ENCODE measurements around the gene ATXN7L1.
A peak's percentile ranks its signal among the peaks of the same experiment; 100 is the strongest.

Gene ATXN7L1

DNA sequence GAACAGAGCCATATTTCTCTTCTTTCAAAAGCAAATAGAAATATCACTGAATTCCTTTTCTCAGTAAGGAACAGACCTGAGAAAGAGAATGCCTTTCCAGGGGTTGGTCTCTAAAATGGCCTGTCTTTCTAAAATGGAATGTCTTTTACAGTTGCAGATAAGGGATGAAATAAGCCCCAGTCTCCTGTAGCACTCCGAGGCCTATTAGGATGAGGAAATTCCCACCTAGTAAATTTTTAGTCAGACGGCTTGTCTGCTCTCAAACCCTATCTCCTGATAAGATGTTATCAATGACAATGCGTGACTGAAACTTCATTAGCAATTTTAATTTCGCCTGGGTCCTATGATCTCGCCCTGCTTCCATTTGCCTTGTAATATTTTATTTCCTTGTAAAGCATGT, 292.2 kb downstream of the ATXN7L1 start:
- DNase-seq (ENCODE audit: low read depth, low spot score), result no peak
- no peak overlapping the region for H3K9ac ChIP-seq (ENCODE audit: insufficient read length, low read depth)
- H3K4me3 ChIP-seq (ENCODE audit: insufficient read length, low read depth), result no peak overlapping the region
- H3K9me3 ChIP-seq (ENCODE audit: insufficient read depth, low read length), result peaks cover 13% of the 10 kb centered on the region; the same call in 1 of the 2 replicates
- no peaks in the 10 kb centered on the region for H3K27me3 ChIP-seq (ENCODE audit: insufficient read depth, insufficient read length)
- no peak for TF ChIP-seq ZNF274 (IDR thresholded peaks at IDR 0.05; ENCODE audit: low read depth, low read length)
- no peak for TF ChIP-seq SUZ12 (IDR thresholded peaks at IDR 0.05; ENCODE audit: extremely low read depth, insufficient read depth, insufficient read length)
- TF ChIP-seq YY1 (IDR thresholded peaks at IDR 0.05; ENCODE audit: insufficient read depth, insufficient read length), result no peak
- H3K4me1 ChIP-seq (ENCODE audit: insufficient read depth, insufficient read length), result no peaks in the 10 kb centered on the region
- no peaks in the 10 kb centered on the region for H3K36me3 ChIP-seq (ENCODE audit: insufficient read depth, insufficient read length, low read length)

DNA sequence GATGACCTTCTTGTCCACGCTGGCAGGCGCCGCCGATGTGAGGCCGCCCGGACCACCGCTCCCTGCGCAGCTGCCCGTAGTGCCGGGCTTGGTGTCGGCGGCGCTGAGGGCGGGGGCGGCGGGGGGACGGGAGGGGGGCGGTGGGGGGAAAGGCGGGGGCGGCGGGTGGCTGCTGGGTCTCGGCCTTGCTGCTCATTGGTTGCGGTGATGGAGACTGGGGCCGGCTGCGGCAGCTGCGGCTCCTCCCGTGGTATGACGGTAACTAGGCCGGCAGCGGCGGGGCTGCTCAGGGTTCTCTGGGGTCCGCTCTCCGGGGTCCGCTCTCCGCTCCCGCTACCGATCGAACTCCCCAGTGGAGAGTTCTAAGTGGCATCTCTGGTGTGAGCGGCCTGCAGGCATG, 293.3 kb downstream of the ATXN7L1 start:
- Histone ChIP-seq H3K9me3 (ENCODE audit: insufficient read depth, low read length) (peaks cover 13% of the 10 kb centered on the region; the same call in 1 of the 2 replicates), H3K9ac (ENCODE audit: insufficient read length, low read depth) (no peak overlapping the region), H3K27me3 (ENCODE audit: insufficient read depth, insufficient read length) (no peaks in the 10 kb centered on the region), H3K36me3 (ENCODE audit: insufficient read depth, insufficient read length, low read length) (no peaks in the 10 kb centered on the region), H3K4me3 (ENCODE audit: insufficient read length, low read depth) (no peak overlapping the region), H3K4me1 (ENCODE audit: insufficient read depth, insufficient read length) (no peaks in the 10 kb centered on the region)
- TF ChIP-seq ZNF274 (IDR thresholded peaks at IDR 0.05; ENCODE audit: low read depth, low read length) (no peak), SUZ12 (IDR thresholded peaks at IDR 0.05; ENCODE audit: extremely low read depth, insufficient read depth, insufficient read length) (no peak), YY1 (IDR thresholded peaks at IDR 0.05; ENCODE audit: insufficient read depth, insufficient read length) (no peak)
- no peak for DNase-seq (ENCODE audit: low read depth, low spot score)

DNA sequence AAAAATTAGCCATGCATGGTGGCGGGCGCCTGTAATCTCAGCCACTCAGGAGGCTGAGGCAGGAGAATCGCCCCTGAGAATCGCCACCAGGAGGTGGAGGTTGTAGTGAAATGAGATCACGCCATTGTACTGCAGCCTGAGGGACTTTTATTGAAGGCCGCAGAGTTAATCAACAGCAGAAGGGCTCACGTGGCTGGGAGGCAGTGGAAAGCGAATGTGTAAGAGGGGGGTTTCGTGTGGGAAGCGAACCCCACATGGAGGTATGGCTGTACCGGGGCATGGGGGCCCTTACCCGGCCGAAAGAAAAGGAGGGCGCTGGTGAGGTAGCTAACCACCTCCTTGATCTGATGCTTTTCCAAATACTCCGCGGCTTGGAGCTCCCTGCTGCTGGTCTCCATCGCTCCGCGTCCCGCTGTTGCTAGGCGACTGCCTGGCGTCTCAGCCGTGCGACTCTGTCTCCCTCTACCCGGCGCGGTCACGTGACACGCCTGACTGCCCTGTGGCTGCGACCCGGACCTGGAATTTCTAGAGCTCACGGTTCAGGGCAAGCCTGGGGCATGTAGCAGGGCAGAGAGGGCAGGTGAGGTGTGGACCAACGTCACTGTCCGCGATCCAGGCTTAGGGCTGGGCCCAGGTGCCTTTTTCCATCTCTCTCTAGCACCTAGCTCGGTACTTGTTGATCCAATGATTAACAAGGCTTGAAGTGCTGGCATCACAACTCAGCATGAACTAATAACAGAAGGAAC, 295.2 kb downstream of the ATXN7L1 start, which contains the start of gene EFCAB10:
Gene EFCAB10, minus strand, starts transcription at position 428 of the 746 bp plus-strand sequence. Its CDS starts 30 bp downstream, at position 398.
- peak; percentile 89 for DNase-seq (ENCODE audit: low read depth, low spot score)
- no peak for TF ChIP-seq YY1 (IDR thresholded peaks at IDR 0.05; ENCODE audit: insufficient read depth, insufficient read length)
- no peak for TF ChIP-seq SUZ12 (IDR thresholded peaks at IDR 0.05; ENCODE audit: extremely low read depth, insufficient read depth, insufficient read length)
- TF ChIP-seq ZNF274 (IDR thresholded peaks at IDR 0.05; ENCODE audit: low read depth, low read length), result no peak
- Histone ChIP-seq H3K27me3 (ENCODE audit: insufficient read depth, insufficient read length) (no peaks in the 10 kb centered on the region), H3K36me3 (ENCODE audit: insufficient read depth, insufficient read length, low read length) (no peaks in the 10 kb centered on the region), H3K4me1 (ENCODE audit: insufficient read depth, insufficient read length) (no peaks in the 10 kb centered on the region), H3K4me3 (ENCODE audit: insufficient read length, low read depth) (peak within 1 kb of the TSS; percentile 59), H3K9ac (ENCODE audit: insufficient read length, low read depth) (peak within 1 kb of the TSS; percentile 80), H3K9me3 (ENCODE audit: insufficient read depth, low read length) (peaks cover 13% of the 10 kb centered on the region; the same call in 1 of the 2 replicates)

DNA sequence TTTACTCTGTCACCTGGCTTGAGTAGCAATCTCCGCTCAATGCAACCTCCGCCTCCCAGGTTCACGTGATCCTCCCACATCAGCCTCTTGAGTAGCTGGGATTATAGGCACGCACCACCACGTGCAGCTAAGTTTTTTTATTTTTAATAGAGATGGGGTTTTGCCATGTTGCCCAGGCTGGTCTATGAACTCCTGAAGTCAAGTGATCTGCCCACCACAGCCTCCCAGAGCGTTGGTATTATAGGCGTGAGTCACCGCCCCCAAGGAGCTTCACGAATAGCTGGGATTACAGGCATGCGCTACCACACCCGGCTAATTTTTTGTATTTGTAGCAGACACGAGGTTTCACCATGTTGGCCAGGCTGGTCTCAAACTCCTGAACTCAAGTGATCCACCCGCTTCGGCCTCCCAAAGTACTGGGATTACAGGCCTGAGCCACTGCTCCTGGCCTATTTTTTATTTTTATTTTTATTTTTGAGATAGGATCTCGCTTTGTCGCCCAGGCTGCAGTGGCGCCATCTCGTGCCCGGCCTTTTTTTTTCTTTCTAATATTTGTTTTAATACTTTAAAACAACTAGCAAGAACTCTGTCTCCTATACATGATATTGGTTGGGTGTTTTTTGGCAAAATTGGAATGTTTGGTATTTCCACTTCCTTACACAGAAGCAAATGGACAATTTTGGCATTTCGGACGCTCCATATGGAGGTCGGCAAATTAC, 296.2 kb downstream of the ATXN7L1 start:
- no peak overlapping the region for H3K9ac ChIP-seq (ENCODE audit: insufficient read length, low read depth)
- no peaks in the 10 kb centered on the region for H3K36me3 ChIP-seq (ENCODE audit: insufficient read depth, insufficient read length, low read length)
- no peak overlapping the region for H3K4me3 ChIP-seq (ENCODE audit: insufficient read length, low read depth)
- peaks cover 13% of the 10 kb centered on the region; the same call in 1 of the 2 replicates for H3K9me3 ChIP-seq (ENCODE audit: insufficient read depth, low read length)
- H3K27me3 ChIP-seq (ENCODE audit: insufficient read depth, insufficient read length), result no peaks in the 10 kb centered on the region
- no peaks in the 10 kb centered on the region for H3K4me1 ChIP-seq (ENCODE audit: insufficient read depth, insufficient read length)
- DNase-seq (ENCODE audit: low read depth, low spot score), result no peak
- TF ChIP-seq SUZ12 (IDR thresholded peaks at IDR 0.05; ENCODE audit: extremely low read depth, insufficient read depth, insufficient read length) (no peak), YY1 (IDR thresholded peaks at IDR 0.05; ENCODE audit: insufficient read depth, insufficient read length) (no peak), ZNF274 (IDR thresholded peaks at IDR 0.05; ENCODE audit: low read depth, low read length) (no peak)

DNA sequence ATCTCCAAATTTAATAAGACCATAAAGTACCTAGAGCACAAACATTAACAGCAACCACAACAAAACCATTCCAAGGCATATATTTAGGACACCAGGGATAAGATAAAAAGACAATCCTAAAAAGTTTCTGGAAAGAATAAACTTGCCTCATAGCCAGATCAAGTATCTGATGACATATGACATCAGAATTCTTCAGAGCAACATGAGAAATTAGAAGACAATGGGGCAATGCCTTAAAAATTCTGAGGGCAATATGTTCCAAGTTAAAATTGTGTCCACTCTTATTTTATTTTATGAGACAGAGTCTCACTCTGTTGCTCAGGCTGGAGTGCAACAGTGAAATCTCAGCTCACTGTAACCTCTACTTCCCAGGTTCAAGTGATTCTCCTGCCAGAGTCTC, 297.9 kb downstream of the ATXN7L1 start:
- no peak overlapping the region for H3K9ac ChIP-seq (ENCODE audit: insufficient read length, low read depth)
- no peaks in the 10 kb centered on the region; the same call in 1 of the 2 replicates for H3K9me3 ChIP-seq (ENCODE audit: insufficient read depth, low read length)
- H3K27me3 ChIP-seq (ENCODE audit: insufficient read depth, insufficient read length), result no peaks in the 10 kb centered on the region
- no peaks in the 10 kb centered on the region for H3K36me3 ChIP-seq (ENCODE audit: insufficient read depth, insufficient read length, low read length)
- no peak for DNase-seq (ENCODE audit: low read depth, low spot score)
- H3K4me1 ChIP-seq (ENCODE audit: insufficient read depth, insufficient read length), result no peaks in the 10 kb centered on the region
- H3K4me3 ChIP-seq (ENCODE audit: insufficient read length, low read depth), result no peak overlapping the region
- TF ChIP-seq SUZ12 (IDR thresholded peaks at IDR 0.05; ENCODE audit: extremely low read depth, insufficient read depth, insufficient read length), result no peak
- no peak for TF ChIP-seq ZNF274 (IDR thresholded peaks at IDR 0.05; ENCODE audit: low read depth, low read length)
- no peak for TF ChIP-seq YY1 (IDR thresholded peaks at IDR 0.05; ENCODE audit: insufficient read depth, insufficient read length)

DNA sequence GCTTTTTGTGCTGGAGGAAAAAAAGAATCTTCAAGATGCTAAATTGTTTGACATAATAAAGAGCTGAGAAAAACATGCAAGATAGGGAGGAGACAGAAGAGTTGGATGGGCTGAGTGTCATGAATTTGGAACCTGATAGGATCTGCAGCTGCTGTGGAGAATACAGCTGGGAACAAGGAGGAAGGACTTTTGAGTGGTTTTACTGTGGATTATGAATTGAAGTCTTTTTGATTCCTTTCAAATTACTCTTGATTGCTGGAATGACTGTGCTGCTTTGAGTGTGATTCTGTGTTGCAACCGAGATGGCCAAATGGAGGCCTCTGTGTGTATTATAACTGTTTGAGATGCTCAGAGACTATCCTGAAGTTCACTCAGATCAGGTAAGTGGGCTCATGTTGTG, 299.1 kb downstream of the ATXN7L1 start:
- H3K9me3 ChIP-seq (ENCODE audit: insufficient read depth, low read length), result no peaks in the 10 kb centered on the region
- H3K4me1 ChIP-seq (ENCODE audit: insufficient read depth, insufficient read length), result no peaks in the 10 kb centered on the region
- H3K4me3 ChIP-seq (ENCODE audit: insufficient read length, low read depth), result no peak overlapping the region
- DNase-seq (ENCODE audit: low read depth, low spot score), result no peak
- no peak for TF ChIP-seq SUZ12 (IDR thresholded peaks at IDR 0.05; ENCODE audit: extremely low read depth, insufficient read depth, insufficient read length)
- no peak for TF ChIP-seq YY1 (IDR thresholded peaks at IDR 0.05; ENCODE audit: insufficient read depth, insufficient read length)
- TF ChIP-seq ZNF274 (IDR thresholded peaks at IDR 0.05; ENCODE audit: low read depth, low read length), result no peak
- no peaks in the 10 kb centered on the region for H3K36me3 ChIP-seq (ENCODE audit: insufficient read depth, insufficient read length, low read length)
- no peaks in the 10 kb centered on the region for H3K27me3 ChIP-seq (ENCODE audit: insufficient read depth, insufficient read length)
- H3K9ac ChIP-seq (ENCODE audit: insufficient read length, low read depth), result no peak overlapping the region

DNA sequence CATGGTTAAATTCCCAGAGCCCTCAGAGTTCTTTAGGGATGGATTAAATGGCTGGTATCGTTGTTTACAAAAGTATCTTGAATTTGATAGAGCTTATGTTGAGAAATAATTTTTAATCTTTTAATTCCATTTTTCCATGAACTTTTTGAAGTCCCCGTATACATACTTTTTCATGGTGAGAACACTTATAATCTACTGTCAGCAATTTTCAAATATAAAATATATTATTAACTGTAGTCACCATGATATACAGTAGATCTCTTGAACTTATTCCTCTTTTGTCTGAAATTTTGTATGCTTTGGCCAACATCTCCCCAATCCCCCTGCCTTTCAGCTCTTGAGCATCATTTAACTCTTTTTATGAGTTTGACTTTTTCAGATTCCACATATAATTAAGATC, 304.5 kb downstream of the ATXN7L1 start:
- H3K27me3 ChIP-seq (ENCODE audit: insufficient read depth, insufficient read length), result no peaks in the 10 kb centered on the region
- DNase-seq (ENCODE audit: low read depth, low spot score), result no peak
- no peaks in the 10 kb centered on the region for H3K9me3 ChIP-seq (ENCODE audit: insufficient read depth, low read length)
- no peaks in the 10 kb centered on the region for H3K4me1 ChIP-seq (ENCODE audit: insufficient read depth, insufficient read length)
- no peak for TF ChIP-seq SUZ12 (IDR thresholded peaks at IDR 0.05; ENCODE audit: extremely low read depth, insufficient read depth, insufficient read length)
- TF ChIP-seq YY1 (IDR thresholded peaks at IDR 0.05; ENCODE audit: insufficient read depth, insufficient read length), result no peak
- TF ChIP-seq ZNF274 (IDR thresholded peaks at IDR 0.05; ENCODE audit: low read depth, low read length), result no peak
- H3K36me3 ChIP-seq (ENCODE audit: insufficient read depth, insufficient read length, low read length), result peaks cover 18% of the 10 kb centered on the region
- no peak overlapping the region for H3K4me3 ChIP-seq (ENCODE audit: insufficient read length, low read depth)
- no peak overlapping the region for H3K9ac ChIP-seq (ENCODE audit: insufficient read length, low read depth)
